Endodermal cell (in vitro differentiated cells): ENCODE results near the gene CLEC6A. TPM values are rescaled to one million over a fixed set of nuclear protein-coding genes. Genes with fewer than 3 reads are reported as not detected.
A peak's percentile ranks its signal among the peaks of the same experiment; 100 is the strongest.

Experiments
- DNase-seq: peaks from one replicate; pipeline ENCODE4 v3.0.0-alpha.2; 2017
- H3K27ac ChIP-seq: 2 replicates; pipeline ENCODE4 v1.5.1; 2013; ENCODE audit warnings: mild to moderate bottlenecking, low read depth, low read length, moderate library complexity
- H3K27me3 ChIP-seq: 2 replicates; pipeline ENCODE4 v1.6.1; 2013; ENCODE audit warnings: mild to moderate bottlenecking, low read length, moderate library complexity; ENCODE audit not compliant: insufficient read depth, control insufficient read depth, poor library complexity, severe bottlenecking
- H3K36me3 ChIP-seq: 2 replicates; pipeline ENCODE4 v1.7.0; 2013; ENCODE audit warnings: mild to moderate bottlenecking, low read length, moderate library complexity; ENCODE audit not compliant: control insufficient read depth, insufficient read depth
- H3K4me1 ChIP-seq: one replicate; pipeline ENCODE4 v1.7.0; 2013; ENCODE audit warnings: low read length; ENCODE audit not compliant: control insufficient read depth, insufficient read depth
- H3K4me3 ChIP-seq: 2 replicates; pipeline ENCODE4 v1.5.1; 2013; ENCODE audit warnings: mild to moderate bottlenecking, low read length, moderate library complexity
- H3K9ac ChIP-seq: 2 replicates; pipeline ENCODE4 v1.6.1; 2013; ENCODE audit warnings: mild to moderate bottlenecking, low read length, moderate library complexity; ENCODE audit not compliant: poor library complexity, severe bottlenecking; ENCODE audit errors: extremely low read depth
- H3K9me3 ChIP-seq: 2 replicates; pipeline ENCODE4 v1.6.1; 2013; ENCODE audit warnings: mild to moderate bottlenecking, low read length, moderate library complexity; ENCODE audit not compliant: control insufficient read depth
- H3K27ac Mint-ChIP-seq: 2 replicates; pipeline ENCODE4 v1.8.0; 2020; ENCODE audit warnings: mixed read lengths
- H3K27me3 Mint-ChIP-seq: 2 replicates; pipeline ENCODE4 v1.8.0; 2021; ENCODE audit warnings: mild to moderate bottlenecking, mixed read lengths; ENCODE audit not compliant: insufficient read depth
- H3K36me3 Mint-ChIP-seq: 2 replicates; pipeline ENCODE4 v1.8.0; 2020; ENCODE audit warnings: low read depth, mixed read lengths
- H3K4me1 Mint-ChIP-seq: 2 replicates; pipeline ENCODE4 v1.8.0; 2020; ENCODE audit warnings: mixed read lengths
- H3K4me3 Mint-ChIP-seq: 2 replicates; pipeline ENCODE4 v1.8.0; 2020; ENCODE audit warnings: mild to moderate bottlenecking, moderate library complexity, mixed read lengths
- H3K9me3 Mint-ChIP-seq: 2 replicates; pipeline ENCODE4 v1.8.0; 2020; ENCODE audit warnings: mild to moderate bottlenecking, mixed read lengths
- WGBS, 2 experiments: methylation state at CpG; one replicate each; pipeline versions ENCODE4 v1.1.5 to v1.1.7; 2013; ENCODE audit warnings: missing lambda C conversion rate in 2 of 2, mixed read lengths in 1 of 2; ENCODE audit not compliant: insufficient coverage in 1 of 2, insufficient read length in 1 of 2; 5-methylcytosine and 5-hydroxymethylcytosine counted together
- total RNA-seq, 2 donors: library from RNA; stranded (reverse); fragmentation: NEBNext Ultra II Directional in 1 of 2; extraction: Animal tissue kit (Norgen Biotek cat#: 25700) in 1 of 2; gene quantifications; 2 replicates in 1 of 2; 3 replicates in 1 of 2; pipeline ENCODE4 v1.2.1, GENCODE V29; 2021
- TF ChIP-seq, protein P1 (sequence below): fragments of 200-600 bp; sonication (generic); conservative IDR thresholded peaks from 2 replicates; pipeline ENCODE4 v1.5.0; 2021; ENCODE audit warnings: antibody characterized with exemption, mild to moderate bottlenecking

CLEC6A gene
- total RNA-seq, 2 donors from 2014 or later = 0.20 TPM; not detected in 1

GRCh38 chr12:8455271-8455670 lies 491 bp upstream of the CLEC6A start:
- TF ChIP-seq, protein P1, sequence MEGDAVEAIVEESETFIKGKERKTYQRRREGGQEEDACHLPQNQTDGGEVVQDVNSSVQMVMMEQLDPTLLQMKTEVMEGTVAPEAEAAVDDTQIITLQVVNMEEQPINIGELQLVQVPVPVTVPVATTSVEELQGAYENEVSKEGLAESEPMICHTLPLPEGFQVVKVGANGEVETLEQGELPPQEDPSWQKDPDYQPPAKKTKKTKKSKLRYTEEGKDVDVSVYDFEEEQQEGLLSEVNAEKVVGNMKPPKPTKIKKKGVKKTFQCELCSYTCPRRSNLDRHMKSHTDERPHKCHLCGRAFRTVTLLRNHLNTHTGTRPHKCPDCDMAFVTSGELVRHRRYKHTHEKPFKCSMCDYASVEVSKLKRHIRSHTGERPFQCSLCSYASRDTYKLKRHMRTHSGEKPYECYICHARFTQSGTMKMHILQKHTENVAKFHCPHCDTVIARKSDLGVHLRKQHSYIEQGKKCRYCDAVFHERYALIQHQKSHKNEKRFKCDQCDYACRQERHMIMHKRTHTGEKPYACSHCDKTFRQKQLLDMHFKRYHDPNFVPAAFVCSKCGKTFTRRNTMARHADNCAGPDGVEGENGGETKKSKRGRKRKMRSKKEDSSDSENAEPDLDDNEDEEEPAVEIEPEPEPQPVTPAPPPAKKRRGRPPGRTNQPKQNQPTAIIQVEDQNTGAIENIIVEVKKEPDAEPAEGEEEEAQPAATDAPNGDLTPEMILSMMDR = no peak
- Histone ChIP-seq H3K9me3 (no peaks in the 10 kb centered on the region), H3K27me3 (no peaks in the 10 kb centered on the region), H3K9ac (no peak overlapping the region), H3K36me3 (no peaks in the 10 kb centered on the region), H3K27ac (no peak overlapping the region), H3K4me1 (no peaks in the 10 kb centered on the region), H3K4me3 (no peak overlapping the region)
- Mint-ChIP-seq H3K27me3 (no peaks in the 10 kb centered on the region), H3K36me3 (no peaks in the 10 kb centered on the region), H3K4me1 (peaks cover 25% of the 10 kb centered on the region), H3K9me3 (peaks cover 4% of the 10 kb centered on the region), H3K4me3 (no peak overlapping the region), H3K27ac (no peak overlapping the region)
- DNase-seq = no peak

GRCh38 chr12:8461426-8461825 lies 5.7 kb downstream of the CLEC6A start:
- DNase-seq = no peak
- Mint-ChIP-seq H3K4me1 (peaks cover 20% of the 10 kb centered on the region), H3K4me3 (no peak overlapping the region), H3K36me3 (no peaks in the 10 kb centered on the region), H3K9me3 (peaks cover 6% of the 10 kb centered on the region), H3K27ac (peak overlapping the region; percentile 56), H3K27me3 (no peaks in the 10 kb centered on the region)
- TF ChIP-seq, protein P1 = no peak
- H3K4me1 ChIP-seq = no peaks in the 10 kb centered on the region
- no peak overlapping the region for H3K9ac ChIP-seq
- H3K9me3 ChIP-seq = no peaks in the 10 kb centered on the region
- WGBS, 2 experiments = 87 to 88% methylated on average over 1 to 2 of the region's 2 CpGs
- H3K27ac ChIP-seq = no peak overlapping the region
- H3K36me3 ChIP-seq = no peaks in the 10 kb centered on the region
- no peaks in the 10 kb centered on the region for H3K27me3 ChIP-seq
- H3K4me3 ChIP-seq = no peak overlapping the region

- DNase-seq = no peak
- Histone ChIP-seq H3K4me1 (no peaks in the 10 kb centered on the region), H3K27me3 (no peaks in the 10 kb centered on the region), H3K4me3 (no peak overlapping the region), H3K36me3 (no peaks in the 10 kb centered on the region), H3K9ac (no peak overlapping the region), H3K27ac (no peak overlapping the region), H3K9me3 (peaks cover 10% of the 10 kb centered on the region)
- H3K9me3 Mint-ChIP-seq = peaks cover 25% of the 10 kb centered on the region
- no peaks in the 10 kb centered on the region for H3K27me3 Mint-ChIP-seq
- peaks cover 11% of the 10 kb centered on the region for H3K36me3 Mint-ChIP-seq
- H3K27ac Mint-ChIP-seq = no peak overlapping the region
- WGBS, 2 experiments = 0% methylated on average over 1 to 2 of the region's 2 CpGs
- TF ChIP-seq, protein P1 = no peak
- H3K4me3 Mint-ChIP-seq = no peak overlapping the region
- peaks cover 14% of the 10 kb centered on the region for H3K4me1 Mint-ChIP-seq
Observed at GRCh38 chr12:8465301-8465996, 9.7 kb downstream of the CLEC6A start.
